Measurements from ENCODE around the gene TRAF3. TPM values are rescaled to one million over a fixed set of nuclear protein-coding genes. Genes with fewer than 3 reads are reported as not detected.

Gene TRAF3
- total RNA-seq, 1 experiment from 2014 or later: 11.2 TPM

- DNase-seq (ENCODE audit: low spot score) (no peak), ATAC-seq (no peak)
- H3K4me3 Mint-ChIP-seq: no peak overlapping the region
- peaks cover 9% of the 10 kb centered on the region for H3K9me3 Mint-ChIP-seq
- no peaks in the 10 kb centered on the region for H3K4me1 Mint-ChIP-seq
- CTCF ChIA-PET: no interaction called here
- no peak overlapping the region for H3K27ac Mint-ChIP-seq
- TF ChIP-seq PRDM15 (CRISPR knock-in tag; IDR thresholded peaks at IDR 0.05): 0 out of 2 replicates have a peak, but pooled peaks have one; percentile 23
- no peak for TF ChIP-seq FOXJ3 (CRISPR knock-in tag; IDR thresholded peaks at IDR 0.05; ENCODE audit: borderline replicate concordance)
- H3K36me3 Mint-ChIP-seq: peaks cover 12% of the 10 kb centered on the region
- no peaks in the 10 kb centered on the region for H3K27me3 Mint-ChIP-seq (ENCODE audit: low read depth)
- POLR2A ChIA-PET: no interaction called here
Observed at GRCh38 chr14:102911541-102911951, 134.3 kb downstream of the TRAF3 start.

- Mint-ChIP-seq H3K4me3 (no peak overlapping the region), H3K27ac (no peak overlapping the region), H3K36me3 (peaks cover 8% of the 10 kb centered on the region), H3K9me3 (peaks cover 5% of the 10 kb centered on the region; the same call in 1 of the 2 replicates), H3K4me1 (no peaks in the 10 kb centered on the region), H3K27me3 (ENCODE audit: low read depth) (no peaks in the 10 kb centered on the region)
- ChIA-PET CTCF (interaction anchor here (0.7 to 1.0 kb wide), 2 partner anchors 128 to 217 kb away, joined by 3 to 4 read pairs; no protein-coding TSS in a partner anchor), POLR2A (no interaction called here)
- no peak for DNase-seq (ENCODE audit: low spot score)
- no peak for TF ChIP-seq USF2 (CRISPR knock-in tag; IDR thresholded peaks at IDR 0.05)
- no peak for TF ChIP-seq GTF2I (CRISPR knock-in tag; conservative IDR thresholded peaks at IDR 0.05)
- TF ChIP-seq NFE2L1 (CRISPR knock-in tag; IDR thresholded peaks at IDR 0.05): no peak
- no peak for TF ChIP-seq SOX15 (CRISPR knock-in tag; IDR thresholded peaks at IDR 0.05)
- ATAC-seq: no peak
Observed at GRCh38 chr14:102911991-102912761, 134.9 kb downstream of the TRAF3 start.

DNA sequence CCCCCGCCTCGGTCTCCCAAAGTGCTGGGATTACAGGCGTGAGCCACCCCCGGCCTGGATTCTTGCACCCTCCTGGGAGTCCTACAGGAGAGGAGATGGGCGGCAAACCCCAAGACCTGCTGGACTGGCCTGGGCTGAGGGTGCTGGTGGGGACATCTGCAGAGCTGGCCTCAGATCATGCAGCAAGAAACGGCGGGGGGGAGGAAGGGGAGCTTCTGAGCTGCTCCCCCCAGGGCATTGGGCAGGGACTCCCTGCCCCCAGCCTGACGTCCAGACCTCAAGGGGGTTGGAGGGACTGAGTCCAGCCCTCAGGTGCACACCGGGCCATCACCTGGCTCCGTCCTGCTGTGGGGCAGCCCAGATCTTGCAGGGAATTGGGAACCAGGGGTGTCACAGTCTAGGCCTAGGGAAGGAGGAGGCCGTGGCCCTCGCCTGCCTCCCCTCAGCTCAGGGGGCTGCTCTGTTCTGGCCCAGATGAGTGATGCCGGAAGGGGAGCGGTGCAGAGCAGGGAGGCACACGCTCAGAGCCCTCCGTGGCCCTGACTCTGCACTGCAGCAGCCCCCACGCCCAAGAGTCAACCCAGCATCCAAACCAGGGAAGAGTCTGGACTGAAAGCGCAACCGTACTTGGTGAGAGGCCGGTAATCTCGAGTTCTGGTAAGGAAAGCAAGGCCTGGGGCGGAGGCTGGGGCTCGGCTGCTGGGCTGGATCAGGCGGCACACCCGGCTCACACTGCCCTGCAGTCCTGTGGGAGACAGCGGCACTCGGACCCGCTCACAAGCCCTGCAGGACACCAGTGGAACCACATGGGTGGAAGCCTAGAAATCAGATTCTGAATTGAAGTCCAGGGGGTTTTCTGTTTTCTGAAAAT is 136.3 kb downstream of the TRAF3 start:
- no peak for ATAC-seq
- DNase-seq (ENCODE audit: low spot score): no peak
- Mint-ChIP-seq H3K36me3 (peaks cover 2% of the 10 kb centered on the region; the same call in 1 of the 2 replicates), H3K27me3 (ENCODE audit: low read depth) (no peaks in the 10 kb centered on the region), H3K4me3 (no peak overlapping the region), H3K9me3 (no peaks in the 10 kb centered on the region), H3K4me1 (no peaks in the 10 kb centered on the region), H3K27ac (no peak overlapping the region)
- TF ChIP-seq TEAD1 (CRISPR knock-in tag; IDR thresholded peaks at IDR 0.05): no peak
- TF ChIP-seq CREM (CRISPR knock-in tag; IDR thresholded peaks at IDR 0.05): no peak
- TF ChIP-seq, protein P1, sequence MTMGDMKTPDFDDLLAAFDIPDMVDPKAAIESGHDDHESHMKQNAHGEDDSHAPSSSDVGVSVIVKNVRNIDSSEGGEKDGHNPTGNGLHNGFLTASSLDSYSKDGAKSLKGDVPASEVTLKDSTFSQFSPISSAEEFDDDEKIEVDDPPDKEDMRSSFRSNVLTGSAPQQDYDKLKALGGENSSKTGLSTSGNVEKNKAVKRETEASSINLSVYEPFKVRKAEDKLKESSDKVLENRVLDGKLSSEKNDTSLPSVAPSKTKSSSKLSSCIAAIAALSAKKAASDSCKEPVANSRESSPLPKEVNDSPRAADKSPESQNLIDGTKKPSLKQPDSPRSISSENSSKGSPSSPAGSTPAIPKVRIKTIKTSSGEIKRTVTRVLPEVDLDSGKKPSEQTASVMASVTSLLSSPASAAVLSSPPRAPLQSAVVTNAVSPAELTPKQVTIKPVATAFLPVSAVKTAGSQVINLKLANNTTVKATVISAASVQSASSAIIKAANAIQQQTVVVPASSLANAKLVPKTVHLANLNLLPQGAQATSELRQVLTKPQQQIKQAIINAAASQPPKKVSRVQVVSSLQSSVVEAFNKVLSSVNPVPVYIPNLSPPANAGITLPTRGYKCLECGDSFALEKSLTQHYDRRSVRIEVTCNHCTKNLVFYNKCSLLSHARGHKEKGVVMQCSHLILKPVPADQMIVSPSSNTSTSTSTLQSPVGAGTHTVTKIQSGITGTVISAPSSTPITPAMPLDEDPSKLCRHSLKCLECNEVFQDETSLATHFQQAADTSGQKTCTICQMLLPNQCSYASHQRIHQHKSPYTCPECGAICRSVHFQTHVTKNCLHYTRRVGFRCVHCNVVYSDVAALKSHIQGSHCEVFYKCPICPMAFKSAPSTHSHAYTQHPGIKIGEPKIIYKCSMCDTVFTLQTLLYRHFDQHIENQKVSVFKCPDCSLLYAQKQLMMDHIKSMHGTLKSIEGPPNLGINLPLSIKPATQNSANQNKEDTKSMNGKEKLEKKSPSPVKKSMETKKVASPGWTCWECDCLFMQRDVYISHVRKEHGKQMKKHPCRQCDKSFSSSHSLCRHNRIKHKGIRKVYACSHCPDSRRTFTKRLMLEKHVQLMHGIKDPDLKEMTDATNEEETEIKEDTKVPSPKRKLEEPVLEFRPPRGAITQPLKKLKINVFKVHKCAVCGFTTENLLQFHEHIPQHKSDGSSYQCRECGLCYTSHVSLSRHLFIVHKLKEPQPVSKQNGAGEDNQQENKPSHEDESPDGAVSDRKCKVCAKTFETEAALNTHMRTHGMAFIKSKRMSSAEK (CRISPR knock-in tag; IDR thresholded peaks at IDR 0.05; ENCODE audit: borderline replicate concordance): no peak
- TF ChIP-seq, protein P2, sequence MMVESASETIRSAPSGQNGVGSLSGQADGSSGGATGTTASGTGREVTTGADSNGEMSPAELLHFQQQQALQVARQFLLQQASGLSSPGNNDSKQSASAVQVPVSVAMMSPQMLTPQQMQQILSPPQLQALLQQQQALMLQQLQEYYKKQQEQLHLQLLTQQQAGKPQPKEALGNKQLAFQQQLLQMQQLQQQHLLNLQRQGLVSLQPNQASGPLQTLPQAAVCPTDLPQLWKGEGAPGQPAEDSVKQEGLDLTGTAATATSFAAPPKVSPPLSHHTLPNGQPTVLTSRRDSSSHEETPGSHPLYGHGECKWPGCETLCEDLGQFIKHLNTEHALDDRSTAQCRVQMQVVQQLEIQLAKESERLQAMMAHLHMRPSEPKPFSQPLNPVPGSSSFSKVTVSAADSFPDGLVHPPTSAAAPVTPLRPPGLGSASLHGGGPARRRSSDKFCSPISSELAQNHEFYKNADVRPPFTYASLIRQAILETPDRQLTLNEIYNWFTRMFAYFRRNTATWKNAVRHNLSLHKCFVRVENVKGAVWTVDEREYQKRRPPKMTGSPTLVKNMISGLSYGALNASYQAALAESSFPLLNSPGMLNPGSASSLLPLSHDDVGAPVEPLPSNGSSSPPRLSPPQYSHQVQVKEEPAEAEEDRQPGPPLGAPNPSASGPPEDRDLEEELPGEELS (CRISPR knock-in tag; IDR thresholded peaks at IDR 0.05): no peak
- ChIA-PET POLR2A (interaction anchor here (0.7 kb wide), 1 partner anchor 115 kb away, joined by 3 read pairs; no protein-coding TSS in a partner anchor), CTCF (interaction anchor here (0.6 to 2.3 kb wide), 5 partner anchors 15 to 783 kb away, joined by 3 to 9 read pairs (median 4); no protein-coding TSS in a partner anchor)

All from WTC11 (cell line).